Breast epithelium (tissue), 3 donors: ENCODE data around the gene SPINK9.
"Not testable (repeated sequence)": the region's sequence is repeated elsewhere in the genome, so short reads cannot be mapped to it uniquely, and the experiment has no call there.

Experiments
- POLR2AphosphoS5 ChIP-seq, 3 donors: sonication (generic); formaldehyde crosslinking; IDR thresholded peaks; one replicate each; pipeline ENCODE4 v1.6.1; 2017; ENCODE audit warnings: antibody characterized with exemption in 3 of 3
- TF ChIP-seq, protein P1 (sequence below), 3 donors: fragments of 450-650 bp; IDR thresholded peaks; one replicate each; pipeline ENCODE4 v1.5.1; 2016 to 2017; ENCODE audit warnings: antibody characterized with exemption in 3 of 3, mild to moderate bottlenecking in 3 of 3, moderate library complexity in 3 of 3

DNA sequence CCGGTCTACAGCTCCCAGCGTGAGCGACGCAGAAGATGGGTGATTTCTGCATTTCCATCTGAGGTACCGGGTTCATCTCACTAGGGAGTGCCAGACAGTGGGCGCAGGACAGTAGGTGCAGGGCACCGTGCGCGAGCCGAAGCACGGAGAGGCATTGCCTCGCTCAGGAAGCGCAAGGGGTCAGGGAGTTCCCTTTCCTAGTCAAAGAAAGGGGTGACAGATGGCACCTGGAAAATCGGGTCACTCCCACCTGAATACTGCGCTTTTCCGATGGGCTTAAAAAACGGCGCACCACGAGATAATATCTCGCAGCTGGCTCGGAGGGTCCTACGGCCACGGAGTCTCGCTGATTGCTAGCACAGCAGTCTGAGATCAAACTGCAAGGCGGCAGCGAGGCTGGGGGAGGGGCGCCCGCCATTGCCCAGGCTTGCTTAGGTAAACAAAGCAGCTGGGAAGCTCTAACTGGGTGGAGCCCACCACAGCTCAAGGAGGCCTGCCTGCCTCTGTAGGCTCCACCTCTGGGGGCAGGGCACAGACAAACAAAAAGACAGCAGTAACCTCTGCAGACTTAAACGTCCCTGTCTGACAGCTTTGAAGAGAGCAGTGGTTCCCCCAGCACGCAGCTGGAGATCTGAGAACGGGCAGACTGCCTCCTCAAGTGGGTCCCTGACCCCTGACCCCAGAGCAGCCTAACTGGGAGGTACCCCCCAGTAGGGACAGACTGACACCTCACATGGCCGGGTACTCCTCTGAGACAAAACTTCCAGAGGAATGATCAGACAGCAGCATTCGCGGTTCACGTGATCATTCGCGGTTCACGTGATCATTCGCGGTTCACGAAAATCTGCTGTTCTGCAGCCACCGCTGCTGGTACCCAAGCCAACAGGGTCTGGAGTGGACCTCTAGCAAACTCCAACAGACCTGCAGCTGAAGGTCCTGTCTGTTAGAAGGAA is 15.1 kb upstream of the SPINK9 start:
- TF ChIP-seq POLR2AphosphoS5 (IDR thresholded peaks at IDR 0.05): not testable (repeated sequence)
- TF ChIP-seq, protein P1, sequence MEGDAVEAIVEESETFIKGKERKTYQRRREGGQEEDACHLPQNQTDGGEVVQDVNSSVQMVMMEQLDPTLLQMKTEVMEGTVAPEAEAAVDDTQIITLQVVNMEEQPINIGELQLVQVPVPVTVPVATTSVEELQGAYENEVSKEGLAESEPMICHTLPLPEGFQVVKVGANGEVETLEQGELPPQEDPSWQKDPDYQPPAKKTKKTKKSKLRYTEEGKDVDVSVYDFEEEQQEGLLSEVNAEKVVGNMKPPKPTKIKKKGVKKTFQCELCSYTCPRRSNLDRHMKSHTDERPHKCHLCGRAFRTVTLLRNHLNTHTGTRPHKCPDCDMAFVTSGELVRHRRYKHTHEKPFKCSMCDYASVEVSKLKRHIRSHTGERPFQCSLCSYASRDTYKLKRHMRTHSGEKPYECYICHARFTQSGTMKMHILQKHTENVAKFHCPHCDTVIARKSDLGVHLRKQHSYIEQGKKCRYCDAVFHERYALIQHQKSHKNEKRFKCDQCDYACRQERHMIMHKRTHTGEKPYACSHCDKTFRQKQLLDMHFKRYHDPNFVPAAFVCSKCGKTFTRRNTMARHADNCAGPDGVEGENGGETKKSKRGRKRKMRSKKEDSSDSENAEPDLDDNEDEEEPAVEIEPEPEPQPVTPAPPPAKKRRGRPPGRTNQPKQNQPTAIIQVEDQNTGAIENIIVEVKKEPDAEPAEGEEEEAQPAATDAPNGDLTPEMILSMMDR (IDR thresholded peaks at IDR 0.05): not testable (repeated sequence)
